PC-3 (cell line): Measurements from ENCODE around the gene FUT8. TPM values are rescaled to one million over a fixed set of nuclear protein-coding genes. Genes with fewer than 3 reads are reported as not detected.

Source experiments
- ATAC-seq: fragments of 200-7000 bp; cut with Tn5 transposase; 2 replicates; pipeline ENCODE4 v1.9.1; 2020; ENCODE audit warnings: mild to moderate bottlenecking, moderate library complexity
- Bru-seq: library from RNA; stranded (reverse); fragments of 400-500 nt; gene quantifications from one replicate; lab custom pipeline; 2021; lab: Mats Ljungman, UMichigan
- BruChase-seq, 2 experiments: library from RNA; stranded (reverse); fragments of 400-500 nt; gene quantifications; one replicate each; lab custom pipeline; 2021; lab: Mats Ljungman, UMichigan
- BruUV-seq: library from RNA; stranded (reverse); fragments of 400-500 nt; replicated peaks from 2 replicates; lab custom pipeline; 2021; lab: Mats Ljungman, UMichigan
- CTCF ChIA-PET: fragments of 300-600 bp; sonication (Branson Sonifier 250); formaldehyde crosslinking; loops from one replicate; lab custom pipeline; 2022; ENCODE audit warnings: antibody characterized with exemption; lab: Charles Lee
- POLR2A ChIA-PET: fragments of 300-600 bp; sonication (Branson Sonifier 250); formaldehyde crosslinking; loops from one replicate; lab custom pipeline; 2022; ENCODE audit warnings: antibody characterized with exemption; ENCODE audit not compliant: unreplicated experiment; lab: Charles Lee
- DNase-seq: peaks from one replicate; pipeline ENCODE4 v3.0.0-alpha.2; 2015
- H2AFZ ChIP-seq: fragments of 300-600 bp; sonication (generic); 2 replicates; pipeline ENCODE4 v1.6.0; 2016; ENCODE audit warnings: antibody characterized with exemption, low read length
- H3F3A ChIP-seq: fragments of 300-600 bp; sonication (generic); one replicate; pipeline ENCODE4 v1.6.0; 2017; ENCODE audit warnings: antibody characterized with exemption, low read length, control low read depth, mild to moderate bottlenecking; ENCODE audit not compliant: unreplicated experiment
- H3K27ac ChIP-seq: fragments of 300-600 bp; sonication (generic); 2 replicates; pipeline ENCODE4 v1.5.1; 2016; ENCODE audit warnings: mild to moderate bottlenecking, low read length
- H3K27me3 ChIP-seq: fragments of 300-600 bp; sonication (generic); 2 replicates; pipeline ENCODE4 v1.6.1; 2016; ENCODE audit warnings: low read length, mixed read lengths
- H3K36me3 ChIP-seq: fragments of 300-600 bp; sonication (generic); 2 replicates; pipeline ENCODE4 v1.6.1; 2016; ENCODE audit warnings: low read depth, mixed run types, low read length, mixed read lengths
- H3K4me1 ChIP-seq: fragments of 300-600 bp; sonication (generic); 2 replicates; pipeline ENCODE4 v1.5.1; 2016; ENCODE audit warnings: low read length; ENCODE audit not compliant: insufficient read depth
- H3K4me2 ChIP-seq: fragments of 300-600 bp; sonication (generic); 2 replicates; pipeline ENCODE4 v1.6.0; 2016; ENCODE audit warnings: low read length
- H3K4me3 ChIP-seq: fragments of 300-600 bp; sonication (generic); 2 replicates; pipeline ENCODE4 v1.5.1; 2016; ENCODE audit warnings: mild to moderate bottlenecking, low read length, mixed read lengths
- H3K79me2 ChIP-seq: fragments of 300-600 bp; sonication (generic); 2 replicates; pipeline ENCODE4 v1.6.1; 2017; ENCODE audit warnings: low read length, mixed read lengths
- H3K9ac ChIP-seq: fragments of 300-600 bp; sonication (generic); 2 replicates; pipeline ENCODE4 v1.6.0; 2016; ENCODE audit warnings: mild to moderate bottlenecking, low read length
- H3K9me2 ChIP-seq: fragments of 300-600 bp; sonication (generic); replicated peaks from 2 replicates; pipeline ENCODE4 v1.6.1; 2016; ENCODE audit warnings: mixed run types, low read length, mixed read lengths
- H3K9me3 ChIP-seq: fragments of 300-600 bp; sonication (generic); 2 replicates; pipeline ENCODE4 v1.6.1; 2016; ENCODE audit warnings: low read length, mixed read lengths
- H4K20me1 ChIP-seq: fragments of 300-600 bp; sonication (generic); 2 replicates; pipeline ENCODE4 v1.6.1; 2016; ENCODE audit warnings: low read length, mixed read lengths
- EZH2 ChIP-seq: fragments of 300-600 bp; sonication (generic); IDR thresholded peaks from one replicate; pipeline ENCODE4 v1.6.1; 2017; ENCODE audit warnings: antibody characterized with exemption, mild to moderate bottlenecking, low read length; ENCODE audit not compliant: unreplicated experiment
- EZH2phosphoT487 ChIP-seq: fragments of 300-600 bp; sonication (generic); IDR thresholded peaks from 2 replicates; pipeline ENCODE4 v1.6.1; 2018; ENCODE audit warnings: mild to moderate bottlenecking, antibody characterized with exemption, low read length, borderline replicate concordance
- intact Hi-C: fragments of 100-400 bp; cut with micrococcal nuclease; formaldehyde crosslinking; loops from 2 replicates; pipeline ENCODE4 v1.9.0; 2023
- long read RNA-seq: library from polyadenylated mRNA; unstranded; transcript quantifications from one replicate; pipeline ENCODE4 v2.0.0, GENCODE V29; 2021; ENCODE audit not compliant: unreplicated experiment
- total RNA-seq: library from RNA; depleted of rRNA; stranded (reverse); fragments of >200 nt; gene quantifications from 2 replicates; pipeline ENCODE4 v1.2.3, GENCODE V29; 2014; rRNA removed
- TF ChIP-seq, protein P1 (sequence below): fragments of 300-600 bp; sonication (generic); conservative IDR thresholded peaks from 2 replicates; pipeline ENCODE4 v1.5.1; 2017; ENCODE audit warnings: antibody characterized with exemption, low read depth, mild to moderate bottlenecking, low read length

FUT8 gene
- total RNA-seq (129 and 132 TPM in 2 replicates), Bru-seq, nascent RNA (percentile 98 among the genes with signal in this experiment), BruChase-seq, experiment 1, labeled RNA remaining after a 6-hour chase (percentile 88 among the genes with signal in this experiment), BruChase-seq, experiment 2, labeled RNA remaining after a 2-hour chase (percentile 88 among the genes with signal in this experiment)
- long read RNA-seq, full-length matches to known transcripts, result 58 of 228 reads
- long read RNA-seq, partial matches to known transcripts, result 30 of 228 reads
- long read RNA-seq, other reads (novel, unspliced or antisense), result 140 of 228 reads

GRCh38 chr14:65412032-65412846 lies at the start of gene FUT8:
TSS of gene FUT8 (plus strand) at chr14:65412730. CDS start at chr14:65561564, 148,834 bp downstream.
- H3K9ac ChIP-seq, result peak within 1 kb of the TSS; percentile 95
- peak; percentile 98 for DNase-seq
- ATAC-seq, result peak; percentile 82
- no peaks in the 10 kb centered on the region for H3K36me3 ChIP-seq
- peaks cover 25% of the 10 kb centered on the region for H3K4me1 ChIP-seq
- BruUV-seq, result TSS peak; percentile 72
- peak within 1 kb of the TSS; percentile 86 for H3K4me3 ChIP-seq
- H3F3A ChIP-seq, result peaks cover under 1% of the 10 kb centered on the region
- H3K27me3 ChIP-seq, result no peaks in the 10 kb centered on the region
- peak within 1 kb of the TSS; percentile 93 for H2AFZ ChIP-seq
- TF ChIP-seq EZH2, result no peak
- TF ChIP-seq, protein P1, sequence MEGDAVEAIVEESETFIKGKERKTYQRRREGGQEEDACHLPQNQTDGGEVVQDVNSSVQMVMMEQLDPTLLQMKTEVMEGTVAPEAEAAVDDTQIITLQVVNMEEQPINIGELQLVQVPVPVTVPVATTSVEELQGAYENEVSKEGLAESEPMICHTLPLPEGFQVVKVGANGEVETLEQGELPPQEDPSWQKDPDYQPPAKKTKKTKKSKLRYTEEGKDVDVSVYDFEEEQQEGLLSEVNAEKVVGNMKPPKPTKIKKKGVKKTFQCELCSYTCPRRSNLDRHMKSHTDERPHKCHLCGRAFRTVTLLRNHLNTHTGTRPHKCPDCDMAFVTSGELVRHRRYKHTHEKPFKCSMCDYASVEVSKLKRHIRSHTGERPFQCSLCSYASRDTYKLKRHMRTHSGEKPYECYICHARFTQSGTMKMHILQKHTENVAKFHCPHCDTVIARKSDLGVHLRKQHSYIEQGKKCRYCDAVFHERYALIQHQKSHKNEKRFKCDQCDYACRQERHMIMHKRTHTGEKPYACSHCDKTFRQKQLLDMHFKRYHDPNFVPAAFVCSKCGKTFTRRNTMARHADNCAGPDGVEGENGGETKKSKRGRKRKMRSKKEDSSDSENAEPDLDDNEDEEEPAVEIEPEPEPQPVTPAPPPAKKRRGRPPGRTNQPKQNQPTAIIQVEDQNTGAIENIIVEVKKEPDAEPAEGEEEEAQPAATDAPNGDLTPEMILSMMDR, result peak; percentile 72
- H3K79me2 ChIP-seq, result peaks cover 65% of the 10 kb centered on the region
- intact Hi-C loops, result loop anchor here (1.0 to 10.0 kb wide), 6 partner anchors 37 to 659 kb away; no protein-coding TSS in a partner anchor
- ChIA-PET CTCF (interaction anchor here (0.9 to 4.3 kb wide), 19 partner anchors 9 to 425 kb away, joined by 3 to 87 read pairs (median 5); no protein-coding TSS in a partner anchor), POLR2A (interaction anchor here (0.5 to 1.7 kb wide), 11 partner anchors 52 to 255 kb away, joined by 3 to 15 read pairs (median 5); no protein-coding TSS in a partner anchor)
- H3K9me3 ChIP-seq, result no peaks in the 10 kb centered on the region
- peak within 1 kb of the TSS; percentile 86 for H3K27ac ChIP-seq
- peak within 1 kb of the TSS; percentile 97 for H3K4me2 ChIP-seq
- H3K9me2 ChIP-seq, result no peaks in the 10 kb centered on the region
- peaks cover 9% of the 10 kb centered on the region for H4K20me1 ChIP-seq

DNA sequence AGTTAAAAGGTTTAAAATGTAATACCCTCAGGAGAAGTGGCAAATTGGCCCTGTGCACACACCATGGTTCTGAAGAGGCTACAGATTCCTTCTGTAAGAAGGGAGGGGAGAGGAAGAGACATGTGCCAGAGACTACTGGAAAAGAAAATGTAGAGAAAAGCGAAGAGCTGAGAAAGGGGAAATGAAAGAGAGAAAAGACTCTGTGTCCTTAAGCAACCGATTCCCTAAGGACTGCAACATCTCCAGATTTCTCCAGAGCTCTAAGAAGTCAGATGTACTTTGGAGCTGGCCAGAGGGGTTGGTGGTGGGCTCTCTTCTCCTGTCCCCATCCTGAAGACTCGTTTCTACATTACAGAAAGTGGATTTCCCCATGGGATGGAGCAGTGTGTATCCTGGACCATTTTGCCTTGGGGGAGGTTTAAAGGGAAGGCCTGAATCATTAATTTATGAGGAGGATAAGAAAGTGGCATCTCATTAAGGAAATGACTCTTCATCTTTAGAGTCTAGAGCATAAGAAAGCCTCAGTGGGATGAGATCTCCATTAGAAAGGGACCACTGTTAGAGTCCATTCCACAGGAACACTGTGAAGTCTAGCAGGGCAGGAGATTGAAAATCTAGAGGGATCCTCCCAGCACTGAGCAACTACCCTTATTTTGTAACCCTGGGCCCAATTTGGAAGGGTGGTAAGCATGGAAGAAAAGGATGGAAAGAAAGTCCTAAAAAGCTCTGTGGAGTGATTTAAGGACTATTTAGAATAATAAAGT lies 45.5 kb upstream of the FUT8 start:
- Histone ChIP-seq H3K9ac (no peak overlapping the region), H3K27me3 (no peaks in the 10 kb centered on the region), H3F3A (no peaks in the 10 kb centered on the region), H3K9me3 (no peaks in the 10 kb centered on the region), H3K79me2 (no peaks in the 10 kb centered on the region), H3K9me2 (no peaks in the 10 kb centered on the region), H4K20me1 (no peaks in the 10 kb centered on the region), H2AFZ (no peak overlapping the region), H3K27ac (no peak overlapping the region), H3K4me3 (no peak overlapping the region), H3K4me1 (no peaks in the 10 kb centered on the region), H3K4me2 (no peak overlapping the region), H3K36me3 (no peaks in the 10 kb centered on the region)
- POLR2A ChIA-PET, result interaction anchor here (0.6 kb wide), 1 partner anchor 111 kb away, joined by 5 read pairs; no protein-coding TSS in a partner anchor
- no peak for DNase-seq
- BruUV-seq, result no TSS peak
- CTCF ChIA-PET, result no interaction called here
- TF ChIP-seq, protein P1, result no peak
- TF ChIP-seq EZH2 (no peak), EZH2phosphoT487 (no peak)
- intact Hi-C loops, result no loop called here
- no peak for ATAC-seq
